ENCODE measurements around the gene CACNB4.
"Not testable (repeated sequence)": the region's sequence is repeated elsewhere in the genome, so short reads cannot be mapped to it uniquely, and the experiment has no call there.

The CACNB4 gene
- long read RNA-seq, donor 1, full-length matches to known transcripts = 3 of 3 reads
- long read RNA-seq, donor 1, partial matches to known transcripts = 0 of 3 reads
- long read RNA-seq, donor 1, other reads (novel, unspliced or antisense) = 0 of 3 reads
- long read RNA-seq, donor 2, full-length matches to known transcripts = 1 of 1 reads
- long read RNA-seq, donor 2, partial matches to known transcripts = 0 of 1 reads
- long read RNA-seq, donor 2, other reads (novel, unspliced or antisense) = 0 of 1 reads
- long read RNA-seq, donor 3, full-length matches to known transcripts = 1 of 1 reads
- long read RNA-seq, donor 3, partial matches to known transcripts = 0 of 1 reads
- long read RNA-seq, donor 3, other reads (novel, unspliced or antisense) = 0 of 1 reads
- long read RNA-seq, donor 4, full-length matches to known transcripts = 6 of 6 reads
- long read RNA-seq, donor 4, partial matches to known transcripts = 0 of 6 reads
- long read RNA-seq, donor 4, other reads (novel, unspliced or antisense) = 0 of 6 reads
- long read RNA-seq, donor 5, full-length matches to known transcripts = 3 of 3 reads
- long read RNA-seq, donor 5, partial matches to known transcripts = 0 of 3 reads
- long read RNA-seq, donor 5, other reads (novel, unspliced or antisense) = 0 of 3 reads
- long read RNA-seq, donor 6, full-length matches to known transcripts = 4 of 4 reads
- long read RNA-seq, donor 6, partial matches to known transcripts = 0 of 4 reads
- long read RNA-seq, donor 6, other reads (novel, unspliced or antisense) = 0 of 4 reads
- long read RNA-seq, donor 7, full-length matches to known transcripts = 5 of 5 reads
- long read RNA-seq, donor 7, partial matches to known transcripts = 0 of 5 reads
- long read RNA-seq, donor 7, other reads (novel, unspliced or antisense) = 0 of 5 reads
- long read RNA-seq, donor 8 = 0 reads

DNA sequence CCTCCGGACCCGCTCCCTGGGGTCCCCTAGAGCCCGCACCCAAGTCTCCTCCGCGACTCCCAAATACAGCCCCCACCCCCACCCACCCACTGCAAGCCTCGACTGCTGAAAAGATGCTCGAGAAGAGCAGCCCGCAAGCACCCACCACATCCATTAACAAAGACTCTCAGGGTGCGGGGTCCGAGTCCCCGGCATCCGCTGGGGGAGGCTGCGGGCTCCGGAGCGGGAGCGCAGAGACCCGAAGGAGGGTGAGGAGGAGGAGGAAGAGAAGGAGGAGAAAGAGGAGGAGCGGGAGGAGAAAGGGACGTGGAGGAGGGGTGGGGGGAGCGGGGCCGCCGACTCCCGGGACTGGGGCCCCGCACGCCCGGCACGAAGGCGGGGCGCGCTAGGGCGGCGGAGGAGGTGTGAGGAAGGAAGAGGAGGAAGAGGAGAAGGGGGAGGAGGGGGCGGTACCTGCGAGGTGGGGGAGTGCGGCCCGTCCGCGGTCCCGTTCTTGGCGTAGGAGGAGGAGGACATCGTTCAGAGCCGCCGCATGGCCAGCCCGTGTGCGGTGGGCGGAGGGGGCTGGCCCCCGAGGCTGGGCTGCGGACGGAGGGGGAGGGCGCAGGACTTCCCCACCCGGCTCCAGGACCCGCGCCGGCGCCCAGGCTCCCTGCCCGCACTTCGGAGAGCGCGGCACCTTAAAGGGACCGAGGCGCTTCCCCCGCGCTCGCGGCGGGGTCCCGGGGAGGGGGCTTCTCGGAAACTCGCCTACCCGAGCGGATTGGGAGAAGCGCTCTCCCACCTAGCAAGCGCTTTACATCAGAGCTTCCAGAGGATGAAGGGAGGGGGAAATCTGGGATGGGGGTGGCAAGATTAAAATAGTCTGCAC, at the start of gene CACNB4:
Gene CACNB4, minus strand, starts transcription at position 549 of the 871 bp plus-strand sequence.
- peak; percentile 68 for DNase-seq

DNA sequence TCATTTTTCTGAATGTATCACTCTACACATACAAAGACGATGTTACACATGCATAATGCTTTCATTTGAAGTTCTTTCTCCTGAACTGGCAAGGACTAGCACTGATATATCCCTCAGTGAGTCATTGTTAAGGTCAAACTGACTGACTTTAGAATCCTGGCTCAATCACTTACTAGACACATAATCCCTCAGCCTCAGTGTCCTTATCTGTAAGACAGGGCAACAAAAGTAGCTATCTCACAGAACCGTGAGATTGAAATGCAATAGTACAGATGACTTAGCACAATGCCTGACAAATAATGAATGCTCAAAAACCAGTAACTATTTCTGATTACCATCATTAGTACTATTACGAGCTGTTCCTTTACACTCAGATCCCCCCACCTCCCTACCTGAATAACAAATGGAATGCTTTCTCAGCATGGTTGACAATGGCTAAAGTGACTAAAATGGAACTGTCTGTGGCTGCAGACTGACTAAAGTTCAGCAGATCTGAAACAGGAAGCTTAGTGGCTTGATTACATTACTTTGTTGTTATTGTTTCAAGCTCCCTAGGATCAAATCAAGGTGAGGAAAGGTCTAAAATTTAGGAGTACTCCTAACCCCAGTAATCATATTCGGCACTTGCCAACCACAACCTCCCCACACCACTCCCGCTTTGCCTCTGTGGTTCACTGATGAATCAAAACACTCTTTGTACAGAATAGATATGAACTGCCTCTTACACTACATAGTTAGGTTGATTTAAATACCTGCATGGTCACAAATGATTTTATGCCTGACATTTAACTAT, 35.8 kb upstream of the CACNB4 start:
- no peak for DNase-seq

DNA sequence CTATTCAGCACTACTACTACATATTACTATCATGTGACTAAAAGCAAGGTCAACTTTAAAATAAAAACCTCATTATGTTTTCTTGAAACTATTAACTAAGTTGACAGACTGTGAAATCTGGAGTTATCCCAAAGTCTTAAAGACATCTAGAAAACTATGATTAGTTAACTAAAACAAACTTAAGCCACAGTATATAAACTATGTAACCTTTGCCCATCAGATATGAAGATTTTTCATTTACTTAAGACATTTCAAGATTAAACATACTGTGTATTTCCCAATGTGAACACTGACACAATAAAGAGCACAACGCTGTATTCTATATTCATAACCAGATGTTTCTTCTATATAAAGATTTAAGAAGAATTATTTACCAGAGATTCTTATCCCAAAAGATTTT, 33.5 kb upstream of the CACNB4 start:
- DNase-seq = no peak

DNA sequence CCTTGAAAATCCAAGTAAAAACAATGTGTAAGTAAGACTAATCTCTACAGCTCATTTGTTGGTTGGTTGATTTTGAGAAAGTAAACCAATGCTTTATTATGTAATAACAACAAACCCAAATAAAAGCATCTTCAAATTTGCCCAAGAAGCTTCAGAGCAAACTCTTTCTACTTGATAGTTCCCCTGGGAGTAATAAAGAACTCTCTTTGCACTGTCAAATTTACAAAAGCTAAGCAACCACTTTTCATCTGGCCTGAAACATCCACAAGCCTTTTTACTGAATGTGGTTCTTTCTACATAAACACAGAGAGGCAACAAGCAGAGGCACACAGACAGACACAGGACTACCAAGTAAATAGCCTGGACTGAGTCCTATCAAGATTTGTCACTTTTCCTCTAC, 28.8 kb upstream of the CACNB4 start:
- no peak for DNase-seq

DNA sequence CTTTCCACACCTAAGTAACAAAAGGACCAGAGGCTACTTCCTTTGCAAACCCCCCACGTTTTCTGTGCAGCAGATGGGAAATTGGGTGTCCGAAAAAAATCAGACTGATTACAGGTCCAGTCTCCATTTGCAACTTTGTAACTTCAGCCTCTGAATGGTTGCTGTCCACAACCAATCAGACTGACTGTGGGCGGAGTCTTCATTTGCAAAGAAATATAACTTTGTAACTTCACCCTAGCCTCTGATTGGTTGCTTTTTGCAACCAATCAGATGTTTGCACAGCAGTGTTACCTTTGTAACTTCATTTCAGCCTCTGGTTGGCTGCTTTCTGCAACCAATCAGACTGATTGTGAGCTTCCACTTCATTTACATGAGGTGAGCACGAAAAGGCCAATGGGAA, 27.8 kb upstream of the CACNB4 start:
- DNase-seq = no peak

DNA sequence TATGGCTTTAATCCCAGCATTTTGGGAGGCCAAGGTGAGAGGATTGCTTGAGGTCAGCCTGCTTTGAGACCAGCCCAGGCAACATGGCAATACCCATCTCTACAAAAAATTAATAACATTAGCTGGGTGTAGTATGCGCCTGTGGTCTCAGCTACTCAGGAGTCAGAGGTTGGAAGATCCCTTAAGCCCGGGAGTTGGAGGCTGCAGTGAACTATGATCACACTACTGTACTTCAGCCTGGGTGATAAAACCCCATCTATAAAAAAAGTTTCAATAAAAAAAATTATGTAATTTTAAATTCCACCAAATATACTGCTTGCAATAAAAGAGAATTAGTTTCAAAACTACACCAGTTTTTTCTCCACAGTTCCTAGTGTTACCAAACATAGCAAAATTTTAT, 23.3 kb upstream of the CACNB4 start:
- DNase-seq = no peak

DNA sequence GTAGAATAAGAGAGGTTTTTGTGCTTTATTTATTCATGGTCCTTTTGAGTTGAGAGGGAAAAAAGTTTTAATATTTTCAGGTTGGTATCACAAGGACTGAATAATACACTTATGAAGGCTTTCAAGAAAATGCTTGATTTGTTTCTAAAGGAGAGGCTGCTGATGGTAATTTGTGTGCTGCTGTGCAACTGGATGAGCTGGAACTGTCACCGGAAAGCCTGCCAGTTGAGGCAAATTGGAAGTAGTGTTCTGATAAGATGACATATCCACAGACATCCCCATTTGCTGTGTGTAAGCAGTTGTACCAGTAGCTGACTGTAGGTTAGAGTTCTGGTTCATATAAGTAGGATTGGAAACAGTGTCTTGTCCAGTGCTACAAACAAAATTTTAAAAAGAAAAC, 21.6 kb upstream of the CACNB4 start:
- no peak for DNase-seq

DNA sequence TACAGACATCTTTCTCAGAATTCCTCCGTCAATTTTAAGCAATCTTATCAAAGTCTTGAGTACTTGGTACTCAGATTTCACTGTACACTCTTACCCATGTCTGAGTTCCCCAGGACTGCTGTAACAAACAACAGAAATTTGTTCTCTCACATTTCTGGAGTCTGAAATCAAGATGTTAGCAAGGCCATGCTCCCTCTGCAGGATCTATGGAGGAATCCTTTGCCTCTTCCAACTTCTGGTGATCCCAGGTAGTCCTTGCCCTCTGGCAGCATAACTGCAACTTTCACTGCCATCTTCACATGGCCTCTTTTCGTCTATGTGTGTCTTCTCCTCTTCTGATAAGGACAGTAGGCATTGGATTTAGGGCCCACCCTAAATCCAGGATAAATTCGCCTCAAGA, 17.1 kb upstream of the CACNB4 start:
- DNase-seq = no peak

DNA sequence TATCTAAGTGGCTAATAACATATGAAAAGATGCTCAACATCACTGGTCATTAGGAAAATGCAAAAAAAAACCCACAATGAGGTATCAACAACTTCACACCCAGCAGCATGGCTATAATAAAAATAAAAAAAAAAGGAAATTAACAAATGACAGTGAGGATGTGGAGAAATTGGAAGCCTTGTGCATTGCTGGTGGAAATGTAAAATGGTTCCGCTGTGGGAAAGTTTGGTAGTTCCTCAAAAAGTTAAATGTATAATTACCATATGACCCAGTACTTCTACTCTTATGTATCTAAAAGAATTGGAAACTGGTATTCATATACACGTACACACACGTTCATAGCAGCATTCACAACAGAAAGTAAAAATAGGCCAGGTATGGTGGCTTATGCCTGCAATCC, 15.5 kb upstream of the CACNB4 start:
- DNase-seq = no peak

DNA sequence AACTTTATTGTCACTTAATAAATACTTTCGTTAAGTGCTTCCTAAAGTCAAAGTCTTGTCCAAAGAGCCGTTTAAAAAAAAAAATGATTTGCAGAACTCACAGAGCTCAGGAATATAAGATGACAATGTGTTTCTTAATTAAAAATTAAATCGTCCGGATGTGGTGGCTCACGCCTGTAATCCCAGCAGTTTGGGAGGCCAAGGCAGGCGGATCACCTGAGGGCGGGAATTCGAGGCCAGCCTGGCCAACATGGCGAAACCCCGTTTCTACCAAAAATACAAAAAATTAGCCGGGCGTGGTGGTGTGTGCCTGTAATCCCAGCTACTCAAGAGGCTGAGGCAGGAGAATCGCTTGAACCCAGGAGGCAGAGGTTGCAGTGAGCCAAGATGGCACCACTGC, 8.3 kb upstream of the CACNB4 start:
- DNase-seq = not testable (repeated sequence)

DNA sequence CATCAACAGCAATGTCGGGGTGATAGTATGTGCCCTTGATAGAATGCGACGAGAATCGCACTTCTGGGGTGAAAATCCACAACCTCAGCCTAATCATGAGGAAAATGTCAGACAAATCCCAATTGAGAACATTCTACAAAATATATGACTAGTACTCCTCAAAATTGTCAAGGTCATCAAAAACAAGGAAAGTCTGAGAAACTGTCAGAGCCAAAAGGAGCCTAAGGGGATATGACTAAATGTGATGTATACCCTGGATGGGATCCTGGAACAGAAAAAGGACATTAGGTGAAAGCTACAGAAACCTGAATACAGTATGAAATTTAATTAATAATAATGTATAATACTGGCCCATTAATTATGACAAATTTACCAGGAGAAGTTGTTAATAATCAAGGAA, 7.6 kb upstream of the CACNB4 start:
- no peak for DNase-seq

DNA sequence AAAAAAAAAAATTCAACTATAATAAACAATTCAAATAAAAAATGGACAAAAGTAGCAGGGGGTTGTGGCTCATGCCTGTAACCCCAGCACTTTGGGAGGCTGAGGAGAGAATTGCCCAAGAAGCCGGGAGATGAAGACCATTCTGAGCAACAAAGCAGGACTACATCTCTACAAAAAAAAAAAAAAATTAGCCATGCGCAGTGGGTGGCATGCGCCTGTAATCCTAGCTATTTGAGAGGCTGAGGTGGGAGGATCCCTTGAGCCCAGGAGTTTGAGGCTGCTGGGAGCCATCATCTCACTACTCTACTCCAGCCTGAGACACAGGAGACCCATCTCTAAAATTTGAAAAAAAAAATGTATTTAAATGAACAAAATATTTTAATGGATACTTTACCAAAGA, 4.4 kb upstream of the CACNB4 start:
- DNase-seq = no peak

DNA sequence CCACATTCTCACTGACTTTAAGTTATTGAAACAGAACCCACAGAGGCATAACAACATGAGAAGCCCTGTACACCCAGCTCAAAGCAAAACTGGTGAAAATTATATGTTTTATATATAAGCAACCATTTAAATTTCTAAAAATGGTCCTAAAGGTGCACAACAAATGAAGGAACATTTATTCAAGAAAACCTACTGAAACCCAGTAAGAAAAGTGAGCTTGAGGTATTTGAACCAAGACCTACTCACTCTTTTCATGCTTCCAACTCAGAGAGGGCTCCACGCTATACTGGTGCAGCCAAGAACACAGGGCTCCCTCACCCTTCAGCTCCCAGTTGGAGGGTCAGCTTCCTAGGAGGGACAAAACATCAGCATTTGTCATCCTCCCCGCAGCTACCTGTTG, 2.1 kb upstream of the CACNB4 start:
- DNase-seq = no peak

DNA sequence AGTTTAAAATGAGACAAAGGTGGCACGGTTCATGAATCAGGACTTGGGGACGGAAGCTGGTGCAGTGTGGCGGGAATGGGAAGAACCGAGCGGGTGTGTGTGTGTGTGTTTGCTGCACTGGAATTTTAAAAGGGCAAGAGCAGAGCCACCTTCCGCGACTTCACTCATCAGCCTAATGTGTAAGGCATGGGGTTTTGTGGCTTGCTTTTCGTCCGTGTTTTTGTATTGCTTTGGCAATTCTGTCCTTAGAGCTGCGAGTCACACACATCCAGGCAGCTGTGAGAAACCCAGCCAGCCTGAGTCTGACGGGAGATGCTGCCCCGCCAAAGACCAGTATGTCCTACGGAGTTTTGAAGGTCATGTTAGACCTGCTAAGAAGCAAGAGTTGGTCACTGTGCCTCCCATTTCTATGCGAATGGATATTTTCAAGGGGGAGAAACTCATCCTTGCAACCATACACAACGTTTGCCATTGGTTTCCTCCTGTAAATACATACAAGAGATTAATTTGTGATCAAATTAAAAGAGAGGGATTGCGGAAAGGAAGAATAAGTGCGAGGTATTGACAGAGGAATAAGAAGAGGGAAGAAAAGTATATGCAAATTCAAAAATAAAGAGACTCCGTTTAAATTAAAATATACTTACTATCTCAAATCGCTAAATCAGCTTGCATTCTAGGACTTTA, 665 bp upstream of the CACNB4 start:
- no peak for DNase-seq

DNA sequence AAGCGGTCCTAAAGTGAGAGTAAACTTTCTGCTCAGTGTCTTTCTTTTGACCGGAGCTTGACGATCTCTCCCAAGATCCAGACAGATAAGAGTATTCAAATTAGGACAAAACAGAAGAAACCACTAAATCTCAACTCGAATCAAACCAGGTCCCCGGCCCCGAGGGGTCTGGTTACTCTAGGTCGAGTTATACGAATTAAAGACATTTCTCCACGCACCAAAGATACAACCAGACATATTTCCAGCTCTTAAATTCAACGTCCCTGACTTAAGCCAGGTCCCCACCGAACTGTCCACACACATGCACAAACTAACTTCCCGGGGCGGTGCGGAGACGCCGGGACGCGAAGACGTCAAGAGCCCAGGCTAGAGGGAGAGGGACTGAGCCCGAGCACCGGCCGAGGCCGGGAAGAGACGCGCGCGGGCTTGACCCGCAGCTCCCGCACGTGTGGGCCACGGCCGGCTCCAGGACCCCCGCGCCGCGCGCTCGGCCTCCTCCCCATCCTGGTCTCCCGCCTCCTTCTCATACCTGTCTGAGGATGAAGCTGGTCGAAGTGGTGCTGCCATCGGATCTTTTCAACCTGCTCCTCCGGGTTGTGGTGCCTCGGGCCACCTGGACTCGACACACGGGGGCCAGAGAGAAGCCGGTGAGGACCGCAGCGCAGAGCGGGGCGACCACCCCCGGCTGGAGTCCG, 896 bp downstream of the CACNB4 start:
- DNase-seq = peak; percentile 76

DNA sequence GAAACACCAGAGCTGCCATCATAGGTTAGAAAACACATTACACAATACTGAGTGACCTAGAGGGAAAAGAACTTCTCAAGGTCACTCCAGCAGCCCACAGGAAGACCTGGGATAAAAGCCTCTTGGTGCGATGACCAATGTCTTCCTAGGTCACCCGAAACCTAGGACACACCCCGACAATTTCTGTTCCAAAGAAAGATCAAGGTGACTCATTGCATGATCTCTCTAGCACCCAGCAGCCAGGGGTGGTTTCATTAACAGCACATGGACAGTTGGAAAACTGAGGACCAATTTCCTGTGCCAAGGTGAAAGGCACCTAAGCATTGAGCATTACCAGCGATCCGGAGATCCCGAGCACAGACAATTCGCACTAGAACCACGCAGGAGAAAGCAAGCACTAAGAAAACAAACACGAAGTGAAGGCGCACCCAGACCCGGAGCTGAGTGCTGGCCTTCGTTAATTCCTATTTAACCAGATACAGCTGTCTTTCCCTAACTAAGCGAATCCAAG, 1.5 kb downstream of the CACNB4 start:
- peak; percentile 55 for DNase-seq

DNA sequence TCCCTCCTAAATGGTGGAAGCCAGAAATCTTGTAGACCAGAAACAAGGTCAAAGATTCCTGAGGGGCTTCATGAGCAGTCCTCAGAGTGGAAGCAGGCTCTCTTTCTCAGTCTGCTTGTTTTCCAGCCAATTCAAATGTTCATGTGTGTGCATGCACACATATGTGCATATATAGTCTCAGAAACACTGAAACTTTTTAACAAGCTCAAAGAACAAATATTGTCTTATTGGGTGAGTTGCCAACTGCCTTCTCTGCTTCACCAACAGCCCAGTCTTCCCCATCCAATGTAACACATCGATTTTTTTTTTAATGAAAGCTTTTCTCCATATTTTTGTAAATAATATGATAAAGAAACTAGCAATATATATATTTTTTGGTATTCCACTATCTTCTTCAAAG, 3.7 kb downstream of the CACNB4 start:
- DNase-seq = no peak

DNA sequence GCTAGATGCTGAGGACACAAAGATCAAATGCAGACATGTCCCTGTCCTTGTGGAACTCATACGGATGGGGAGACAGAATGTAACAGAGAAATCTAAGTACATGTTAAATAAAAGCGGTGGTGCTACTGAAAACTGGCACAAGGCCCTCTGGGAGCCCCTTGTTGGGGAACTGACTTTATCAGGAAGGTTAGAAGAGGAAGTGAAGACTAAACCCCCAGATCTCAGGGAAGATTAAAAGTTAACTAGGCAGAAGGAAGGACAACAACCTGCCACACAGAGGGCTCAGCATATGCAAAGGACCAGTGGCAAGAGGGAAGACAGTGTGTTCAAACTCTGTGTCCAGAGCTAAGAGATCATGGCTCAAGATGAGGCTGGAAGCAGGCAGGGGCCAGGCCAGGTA, 4.8 kb downstream of the CACNB4 start:
- DNase-seq = no peak

DNA sequence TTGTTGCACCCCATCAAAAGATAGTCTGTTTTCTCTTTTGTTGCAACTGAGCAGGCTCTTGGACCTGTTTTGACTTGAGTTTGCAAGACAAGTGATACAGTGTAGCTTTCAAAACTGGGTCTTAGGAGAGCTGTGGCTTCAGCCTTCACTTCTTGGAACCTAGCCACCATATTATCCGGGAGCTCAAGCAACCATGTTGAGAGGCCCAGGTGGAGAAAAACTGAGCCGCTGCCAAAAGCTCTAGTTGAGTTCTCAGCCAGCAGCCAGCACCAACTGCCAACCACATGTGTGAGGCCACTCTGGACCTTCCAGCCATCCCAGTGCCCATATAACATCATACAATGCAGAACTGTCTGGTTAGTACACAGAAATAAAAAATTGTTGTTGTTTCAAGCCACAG, 5.4 kb downstream of the CACNB4 start:
- no peak for DNase-seq

DNA sequence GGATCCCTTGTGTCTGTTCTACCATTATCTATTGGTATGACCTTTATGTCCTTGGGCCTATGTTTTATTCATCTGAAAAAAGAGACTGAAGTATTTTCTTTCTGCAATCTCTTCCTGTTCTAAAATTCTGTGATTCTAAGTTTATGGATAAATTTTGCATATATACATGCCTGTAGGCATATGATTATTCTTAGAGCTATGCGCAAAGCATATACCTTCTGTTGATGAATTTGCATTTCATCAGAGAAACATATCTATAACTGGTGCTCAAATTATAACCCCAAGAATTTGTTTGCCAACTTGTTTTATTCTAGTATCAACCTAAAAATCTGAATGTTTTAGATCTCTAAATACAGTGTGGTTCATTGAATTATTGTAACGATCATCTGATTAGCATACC, 6.7 kb downstream of the CACNB4 start:
- no peak for DNase-seq

Measured in right kidney (tissue), 9 donors.